ENCODE data around the gene TPTE. TPM values are rescaled to one million over a fixed set of nuclear protein-coding genes. Genes with fewer than 3 reads are reported as not detected.
"Not testable (repeated sequence)": the region's sequence is repeated elsewhere in the genome, so short reads cannot be mapped to it uniquely, and the experiment has no call there.

The TPTE gene
- total and polyA plus RNA-seq, 10 of the 15 experiments (the other 5 are each of a cell fraction or from before 2014, with no cell fraction given): 0.03 TPM; not detected in 9

GRCh38 chr21:10575311-10575667 lies 53.9 kb downstream of the TPTE start (continued):
- TF ChIP-seq CUX1 (IDR thresholded peaks at IDR 0.05; ENCODE audit: insufficient replicate concordance, low read depth, low read length) (no peak), STAT3 (IDR thresholded peaks at IDR 0.05; ENCODE audit: low read depth, low read length) (no peak), ZBTB4 (CRISPR knock-in tag; IDR thresholded peaks at IDR 0.05) (no peak), ZNF592 (IDR thresholded peaks at IDR 0.05) (no peak), NKRF (conservative IDR thresholded peaks at IDR 0.05) (no peak)

- BruUV-seq (replicated peaks); FAIRE-seq; H3K9me3 ChIP-seq (replicated peaks; ENCODE audit: control insufficient read depth, insufficient read depth, low read length); intact Hi-C loops (cut with micrococcal nuclease; ENCODE audit: unreplicated experiment); H2AFZ ChIP-seq (ENCODE audit: control insufficient read depth, low read depth, low read length); H3K36me3 ChIP-seq (ENCODE audit: control insufficient read depth in 2 of 2, insufficient read depth in 2 of 2, low read length in 1 of 2); POLR2A ChIA-PET; H3K4me3 ChIP-seq; H3K4me1 ChIP-seq (ENCODE audit: control insufficient read depth, insufficient read depth, low read length); RAD21 ChIA-PET (ENCODE audit: unreplicated experiment); ATAC-seq; CTCF ChIA-PET; in situ Hi-C loops (cut with MboI); H3K27ac ChIP-seq (ENCODE audit: control insufficient read depth, insufficient read depth); DNase-seq (ENCODE audit: low read depth, low spot score); H3K27me3 ChIP-seq (replicated peaks in 1 of 2; ENCODE audit: control insufficient read depth in 2 of 2, insufficient read depth in 2 of 2, low read length in 1 of 2); H4K20me1 ChIP-seq (ENCODE audit: control insufficient read depth, insufficient read depth); H3K79me2 ChIP-seq (ENCODE audit: control insufficient read depth, insufficient read depth, low read length); H3K9ac ChIP-seq (ENCODE audit: control insufficient read depth, insufficient read depth, low read length); SMC1A ChIA-PET (ENCODE audit: uncharacterized antibody, unreplicated experiment); H3K4me2 ChIP-seq (ENCODE audit: control insufficient read depth, insufficient read depth): not testable (repeated sequence)
These were observed 57.5 kb downstream of the TPTE start for GRCh38 chr21:10578910-10579309.
